GM18505 (cell line): ENCODE data around the gene SBF2.
"Not testable (repeated sequence)": the region's sequence is repeated elsewhere in the genome, so short reads cannot be mapped to it uniquely, and the experiment has no call there.

Source experiments
- ATAC-seq: cut with Tn5 transposase; IDR thresholded peaks from one replicate; pipeline ENCODE4 v1.9.1; 2021; ENCODE audit not compliant: unreplicated experiment
- POLR2A ChIP-seq: IDR thresholded peaks from 4 replicates; pipeline ENCODE4 v1.6.1; 2011; ENCODE audit warnings: borderline replicate concordance; ENCODE audit not compliant: insufficient read depth, insufficient read length; ENCODE audit errors: extremely low read depth

The SBF2 gene

GRCh38 chr11:9990221-9990973 lies 303.6 kb downstream of the SBF2 start:
- TF ChIP-seq POLR2A: no peak
- no peak for ATAC-seq

GRCh38 chr11:9987303-9987702 lies 306.7 kb downstream of the SBF2 start:
- ATAC-seq: not testable (repeated sequence)

GRCh38 chr11:9982796-9983579 lies 311.0 kb downstream of the SBF2 start:
- TF ChIP-seq POLR2A: no peak
- ATAC-seq: no peak

- no peak for ATAC-seq
Observed at GRCh38 chr11:9982127-9982795, 311.8 kb downstream of the SBF2 start.

GRCh38 chr11:9980931-9981330 lies 313.1 kb downstream of the SBF2 start:
- ATAC-seq: no peak
- no peak for TF ChIP-seq POLR2A

More at GRCh38 chr11:9982127-9982795, 311.8 kb downstream of the SBF2 start:
- no peak for TF ChIP-seq POLR2A

GRCh38 chr11:9977554-9977953 lies 316.5 kb downstream of the SBF2 start:
- ATAC-seq: no peak
- TF ChIP-seq POLR2A: no peak

- TF ChIP-seq POLR2A: no peak
- ATAC-seq: no peak
Observed at GRCh38 chr11:9974375-9974774, 319.6 kb downstream of the SBF2 start.

- TF ChIP-seq POLR2A: no peak
- ATAC-seq: no peak
Observed at GRCh38 chr11:9973921-9974320, 320.1 kb downstream of the SBF2 start.

GRCh38 chr11:9972989-9973388 lies 321.0 kb downstream of the SBF2 start:
- no peak for TF ChIP-seq POLR2A
- no peak for ATAC-seq

- ATAC-seq: no peak
- no peak for TF ChIP-seq POLR2A
Observed at GRCh38 chr11:9971894-9972293, 322.1 kb downstream of the SBF2 start.

GRCh38 chr11:9969068-9969467 lies 325.0 kb downstream of the SBF2 start:
- no peak for TF ChIP-seq POLR2A

GRCh38 chr11:9962722-9963121 lies 331.3 kb downstream of the SBF2 start:
- ATAC-seq: peak; percentile 95
- TF ChIP-seq POLR2A: no peak

More at GRCh38 chr11:9969068-9969467, 325.0 kb downstream of the SBF2 start:
- no peak for ATAC-seq

GRCh38 chr11:9957072-9957471 lies 336.9 kb downstream of the SBF2 start:
- ATAC-seq: no peak
- TF ChIP-seq POLR2A: no peak
